ENCODE results near the gene CCDC82.

CCDC82 gene

GRCh38 chr11:96326959-96327358 lies 62.8 kb downstream of the CCDC82 start:
- no peak for DNase-seq

GRCh38 chr11:96324912-96325311 lies 64.8 kb downstream of the CCDC82 start:
- peak; percentile 90 for DNase-seq

- no peak for DNase-seq
These were observed 66.1 kb downstream of the CCDC82 start for GRCh38 chr11:96323642-96323985.

- DNase-seq, result no peak
These were observed 66.7 kb downstream of the CCDC82 start for GRCh38 chr11:96322775-96323641.

GRCh38 chr11:96321091-96321490 lies 68.6 kb downstream of the CCDC82 start:
- no peak for DNase-seq

- no peak for DNase-seq
These were observed 69.6 kb downstream of the CCDC82 start for GRCh38 chr11:96319898-96320656.

GRCh38 chr11:96318850-96319249 lies 70.9 kb downstream of the CCDC82 start:
- no peak for DNase-seq

- no peak for DNase-seq
These were observed 71.3 kb downstream of the CCDC82 start for GRCh38 chr11:96318399-96318798.

- DNase-seq, result no peak
These were observed 71.7 kb downstream of the CCDC82 start for GRCh38 chr11:96317985-96318384.

- DNase-seq, result no peak
These were observed 72.1 kb downstream of the CCDC82 start for GRCh38 chr11:96317571-96317970.

GRCh38 chr11:96316869-96317268 lies 72.8 kb downstream of the CCDC82 start:
- DNase-seq, result no peak

- no peak for DNase-seq
These were observed 74.2 kb downstream of the CCDC82 start for GRCh38 chr11:96315476-96315875.

- peak; percentile 81 for DNase-seq
These were observed 75.2 kb downstream of the CCDC82 start for GRCh38 chr11:96314326-96315020.

GRCh38 chr11:96313163-96313562 lies 76.5 kb downstream of the CCDC82 start:
- DNase-seq, result no peak

- DNase-seq, result peak; percentile 63
These were observed 78.6 kb downstream of the CCDC82 start for GRCh38 chr11:96311120-96311568.

GRCh38 chr11:96310236-96310635 lies 79.5 kb downstream of the CCDC82 start:
- no peak for DNase-seq

GRCh38 chr11:96309643-96310017 lies 80.1 kb downstream of the CCDC82 start:
- DNase-seq, result no peak

- no peak for DNase-seq
These were observed 80.6 kb downstream of the CCDC82 start for GRCh38 chr11:96309016-96309642.

- DNase-seq, result peak; percentile 95
These were observed 82.0 kb downstream of the CCDC82 start for GRCh38 chr11:96307776-96308140.

- DNase-seq, result peak; percentile 98
These were observed 82.6 kb downstream of the CCDC82 start for GRCh38 chr11:96306933-96307775.

- DNase-seq, result no peak
These were observed 83.1 kb downstream of the CCDC82 start for GRCh38 chr11:96306600-96306932.

- no peak for DNase-seq
These were observed 83.6 kb downstream of the CCDC82 start for GRCh38 chr11:96306071-96306470.
